ENCODE measurements around the gene SMARCA2.

Gene SMARCA2

GRCh38 chr9:2179567-2179966 is 164.4 kb downstream of the SMARCA2 start:
- no peak for DNase-seq

- no peak for DNase-seq
These were observed 165.0 kb downstream of the SMARCA2 start for GRCh38 chr9:2180154-2180553.

GRCh38 chr9:2180704-2181103 is 165.6 kb downstream of the SMARCA2 start:
- no peak for DNase-seq

GRCh38 chr9:2181792-2182191 is 166.6 kb downstream of the SMARCA2 start:
- DNase-seq = peak; percentile 53

- no peak for DNase-seq
These were observed 175.9 kb downstream of the SMARCA2 start for GRCh38 chr9:2190939-2191608.

GRCh38 chr9:2191609-2191972 is 176.4 kb downstream of the SMARCA2 start:
- DNase-seq = no peak

GRCh38 chr9:2192356-2192979 is 177.3 kb downstream of the SMARCA2 start:
- no peak for DNase-seq

- no peak for DNase-seq
These were observed 178.4 kb downstream of the SMARCA2 start for GRCh38 chr9:2193552-2193951.

GRCh38 chr9:2195211-2195610 is 180.1 kb downstream of the SMARCA2 start:
- no peak for DNase-seq

GRCh38 chr9:2196757-2197156 is 181.6 kb downstream of the SMARCA2 start:
- no peak for DNase-seq

- DNase-seq = no peak
These were observed 183.9 kb downstream of the SMARCA2 start for GRCh38 chr9:2198956-2199635.

GRCh38 chr9:2199999-2200796 is 185.1 kb downstream of the SMARCA2 start:
- no peak for DNase-seq

GRCh38 chr9:2208465-2208864 is 193.3 kb downstream of the SMARCA2 start:
- DNase-seq = no peak

- no peak for DNase-seq
These were observed 193.8 kb downstream of the SMARCA2 start for GRCh38 chr9:2208991-2209390.

GRCh38 chr9:2209400-2209799 is 194.3 kb downstream of the SMARCA2 start:
- no peak for DNase-seq

- DNase-seq = no peak
These were observed 195.1 kb downstream of the SMARCA2 start for GRCh38 chr9:2210201-2210600.

GRCh38 chr9:2213830-2214468 is 198.8 kb downstream of the SMARCA2 start:
- DNase-seq = no peak

GRCh38 chr9:2214707-2215106 is 199.6 kb downstream of the SMARCA2 start:
- peak; percentile 69 for DNase-seq

GRCh38 chr9:2215921-2216441 is 200.8 kb downstream of the SMARCA2 start:
- DNase-seq = no peak

GRCh38 chr9:2216591-2216990 is 201.4 kb downstream of the SMARCA2 start:
- DNase-seq = no peak

- DNase-seq = no peak
These were observed 202.4 kb downstream of the SMARCA2 start for GRCh38 chr9:2217540-2217939.

- no peak for DNase-seq
These were observed 204.9 kb downstream of the SMARCA2 start for GRCh38 chr9:2220036-2220435.

Data from NCI-H82 (cell line).